Mononuclear cell (primary cell): ENCODE data around the gene LMTK3. TPM values are rescaled to one million over a fixed set of nuclear protein-coding genes. Genes with fewer than 3 reads are reported as not detected.
"Not testable (repeated sequence)": the region's sequence is repeated elsewhere in the genome, so short reads cannot be mapped to it uniquely, and the experiment has no call there.

Source experiments
- H3K27me3 ChIP-seq: 2 replicates; pipeline ENCODE4 v1.6.0; 2011; ENCODE audit warnings: low read length, control low read depth; ENCODE audit not compliant: insufficient read depth
- H3K4me1 ChIP-seq: 2 replicates; pipeline ENCODE4 v1.5.1; 2011; ENCODE audit warnings: mild to moderate bottlenecking, low read length, control low read depth; ENCODE audit not compliant: insufficient read depth
- H3K4me3 ChIP-seq: 2 replicates; pipeline ENCODE4 v1.5.1; 2011; ENCODE audit warnings: mild to moderate bottlenecking, low read length, moderate library complexity
- H3K9me3 ChIP-seq: 2 replicates; pipeline ENCODE4 v1.5.1; 2011; ENCODE audit warnings: low read depth, mild to moderate bottlenecking, control low read depth, low read length
- total RNA-seq: library from RNA; depleted of rRNA; stranded (reverse); fragments of >200 nt; gene quantifications from one replicate; pipeline ENCODE4 v1.2.3, GENCODE V29; 2012

The LMTK3 gene
- total RNA-seq, 1 donor, result 1.5 TPM

DNA sequence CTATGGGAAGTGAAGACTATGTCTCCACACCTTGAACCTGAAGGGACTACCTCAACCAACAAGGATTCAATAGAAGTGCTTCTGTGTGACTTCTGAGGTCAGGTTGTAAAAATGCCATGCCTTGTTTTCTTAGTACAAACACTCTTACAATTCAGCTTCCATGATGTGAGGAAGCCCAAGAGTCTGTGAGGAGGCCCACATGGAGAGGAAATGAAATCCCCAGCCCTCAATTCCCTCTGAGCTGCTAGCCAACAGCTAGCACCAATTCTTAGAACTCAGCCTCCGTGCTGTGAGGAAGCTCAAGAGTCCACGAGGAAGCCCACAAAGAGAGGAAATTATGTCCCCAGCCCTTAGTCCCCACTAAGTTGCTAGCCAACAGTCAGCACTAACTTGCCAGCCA, 12.6 kb upstream of the LMTK3 start:
- Histone ChIP-seq H3K4me3 (no peak overlapping the region), H3K27me3 (no peaks in the 10 kb centered on the region), H3K4me1 (no peaks in the 10 kb centered on the region), H3K9me3 (peaks cover 6% of the 10 kb centered on the region)

DNA sequence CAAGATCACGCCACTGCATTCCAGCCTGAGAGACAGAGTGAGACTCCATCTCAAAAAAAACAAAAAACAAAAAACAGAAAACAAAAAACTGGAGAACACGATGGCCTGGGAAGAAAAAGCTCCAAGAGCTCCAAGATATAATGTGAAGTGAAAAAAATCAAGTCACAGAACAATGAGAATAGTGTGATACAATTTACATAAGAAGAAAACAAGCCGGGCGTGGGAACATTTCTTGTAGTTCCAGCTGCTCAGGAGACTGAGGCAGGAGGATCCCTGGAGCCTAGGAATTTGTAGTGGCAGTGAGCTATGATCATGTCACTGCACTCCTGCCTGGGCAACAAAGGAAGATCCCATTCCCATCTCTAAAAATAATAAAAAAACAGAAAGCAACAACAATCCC, 8.5 kb upstream of the LMTK3 start:
- H3K27me3 ChIP-seq, result no peaks in the 10 kb centered on the region
- H3K9me3 ChIP-seq, result peaks cover 6% of the 10 kb centered on the region
- H3K4me3 ChIP-seq, result no peak overlapping the region
- H3K4me1 ChIP-seq, result no peaks in the 10 kb centered on the region

GRCh38 chr19:48519426-48519825, 7.8 kb upstream of the LMTK3 start:
- not testable (repeated sequence) for H3K27me3 ChIP-seq, H3K4me1 ChIP-seq, H3K4me3 ChIP-seq, H3K9me3 ChIP-seq

- Histone ChIP-seq H3K27me3 (peaks cover 2% of the 10 kb centered on the region), H3K9me3 (no peaks in the 10 kb centered on the region), H3K4me3 (no peak overlapping the region), H3K4me1 (peaks cover 4% of the 10 kb centered on the region)
Observed at GRCh38 chr19:48518207-48518606, 6.6 kb upstream of the LMTK3 start.

DNA sequence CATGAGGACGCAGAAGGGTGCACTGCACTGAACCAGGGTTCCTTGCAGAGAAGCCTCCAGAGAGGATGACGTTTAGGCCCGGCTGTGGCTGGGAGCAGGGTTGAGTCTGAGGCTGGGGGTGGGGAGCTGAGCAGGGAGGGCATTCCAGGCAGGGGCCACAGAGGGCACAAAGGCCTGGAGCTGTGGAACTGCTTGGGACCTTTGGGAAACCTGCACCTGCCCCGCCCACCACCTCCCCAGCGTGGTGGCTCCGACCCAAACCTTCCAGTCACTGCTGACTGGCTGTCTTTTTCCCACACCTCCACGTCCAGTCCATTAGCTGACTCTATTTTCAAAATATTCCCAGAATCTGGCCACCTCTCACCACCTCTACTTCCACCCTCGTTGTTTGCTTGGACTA, 4.9 kb upstream of the LMTK3 start:
- peaks cover 16% of the 10 kb centered on the region for H3K27me3 ChIP-seq
- no peak overlapping the region for H3K4me3 ChIP-seq
- no peaks in the 10 kb centered on the region for H3K9me3 ChIP-seq
- peaks cover 15% of the 10 kb centered on the region for H3K4me1 ChIP-seq

DNA sequence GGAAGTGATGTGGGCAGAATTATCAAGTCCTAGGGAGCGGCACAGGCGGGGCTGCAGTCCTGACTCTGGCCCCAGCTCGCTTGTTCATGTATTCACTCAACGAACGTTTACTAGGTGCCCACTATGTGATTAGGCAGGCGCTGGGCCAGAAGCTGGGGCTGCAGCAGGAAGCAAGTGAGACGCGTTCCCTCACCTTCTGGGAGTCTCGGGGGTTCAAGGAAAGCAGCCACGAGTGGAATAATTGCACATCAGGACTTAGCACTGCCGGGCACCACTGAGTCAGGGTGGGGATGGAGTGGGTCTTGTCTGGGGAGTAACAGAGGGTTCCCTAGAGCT, 2.5 kb upstream of the LMTK3 start:
- H3K4me1 ChIP-seq, result peaks cover 19% of the 10 kb centered on the region
- no peaks in the 10 kb centered on the region for H3K9me3 ChIP-seq
- peaks cover 18% of the 10 kb centered on the region for H3K27me3 ChIP-seq
- no peak overlapping the region for H3K4me3 ChIP-seq

- Histone ChIP-seq H3K4me3 (peak overlapping the region; percentile 48), H3K9me3 (no peaks in the 10 kb centered on the region), H3K27me3 (peaks cover 18% of the 10 kb centered on the region), H3K4me1 (peaks cover 19% of the 10 kb centered on the region)
Observed at GRCh38 chr19:48513289-48514122, 1.9 kb upstream of the LMTK3 start.

DNA sequence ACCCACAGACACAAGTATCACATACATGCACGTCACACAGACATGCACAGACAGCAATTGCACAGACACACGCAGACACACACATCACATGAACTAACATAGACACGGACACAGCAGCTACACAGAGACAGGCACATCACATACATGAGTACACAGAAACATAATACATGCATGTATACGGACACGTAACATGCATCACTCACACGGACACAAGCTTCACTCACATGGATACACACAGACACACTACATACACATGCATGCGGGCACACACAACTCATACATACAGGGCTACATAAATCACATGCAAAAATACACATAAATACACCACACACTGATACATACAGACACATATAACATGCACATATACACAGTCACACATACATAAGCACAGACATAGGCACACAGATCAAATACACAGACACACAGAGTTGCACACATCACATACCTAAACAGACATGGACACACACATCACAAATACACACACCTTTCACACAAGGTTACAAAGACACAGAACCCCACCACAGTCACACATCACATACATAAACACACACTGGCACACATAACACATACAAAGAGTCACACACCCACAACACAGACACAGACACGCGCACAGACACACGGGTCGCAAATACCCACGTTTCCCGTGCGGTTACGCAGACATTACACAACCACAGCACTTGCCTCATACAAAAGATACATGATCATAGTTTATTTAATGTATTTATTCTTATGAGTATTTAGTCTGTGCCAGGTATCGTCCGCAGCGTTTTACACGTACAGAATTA, 1.1 kb upstream of the LMTK3 start:
- H3K4me3 ChIP-seq, result peak overlapping the region; percentile 48
- H3K4me1 ChIP-seq, result peaks cover 19% of the 10 kb centered on the region
- H3K27me3 ChIP-seq, result peaks cover 18% of the 10 kb centered on the region
- H3K9me3 ChIP-seq, result no peaks in the 10 kb centered on the region

- peaks cover 18% of the 10 kb centered on the region for H3K27me3 ChIP-seq
- H3K9me3 ChIP-seq, result no peaks in the 10 kb centered on the region
- H3K4me1 ChIP-seq, result peaks cover 19% of the 10 kb centered on the region
- H3K4me3 ChIP-seq, result no peak overlapping the region
Observed at GRCh38 chr19:48511321-48511731, 309 bp downstream of the LMTK3 start.

DNA sequence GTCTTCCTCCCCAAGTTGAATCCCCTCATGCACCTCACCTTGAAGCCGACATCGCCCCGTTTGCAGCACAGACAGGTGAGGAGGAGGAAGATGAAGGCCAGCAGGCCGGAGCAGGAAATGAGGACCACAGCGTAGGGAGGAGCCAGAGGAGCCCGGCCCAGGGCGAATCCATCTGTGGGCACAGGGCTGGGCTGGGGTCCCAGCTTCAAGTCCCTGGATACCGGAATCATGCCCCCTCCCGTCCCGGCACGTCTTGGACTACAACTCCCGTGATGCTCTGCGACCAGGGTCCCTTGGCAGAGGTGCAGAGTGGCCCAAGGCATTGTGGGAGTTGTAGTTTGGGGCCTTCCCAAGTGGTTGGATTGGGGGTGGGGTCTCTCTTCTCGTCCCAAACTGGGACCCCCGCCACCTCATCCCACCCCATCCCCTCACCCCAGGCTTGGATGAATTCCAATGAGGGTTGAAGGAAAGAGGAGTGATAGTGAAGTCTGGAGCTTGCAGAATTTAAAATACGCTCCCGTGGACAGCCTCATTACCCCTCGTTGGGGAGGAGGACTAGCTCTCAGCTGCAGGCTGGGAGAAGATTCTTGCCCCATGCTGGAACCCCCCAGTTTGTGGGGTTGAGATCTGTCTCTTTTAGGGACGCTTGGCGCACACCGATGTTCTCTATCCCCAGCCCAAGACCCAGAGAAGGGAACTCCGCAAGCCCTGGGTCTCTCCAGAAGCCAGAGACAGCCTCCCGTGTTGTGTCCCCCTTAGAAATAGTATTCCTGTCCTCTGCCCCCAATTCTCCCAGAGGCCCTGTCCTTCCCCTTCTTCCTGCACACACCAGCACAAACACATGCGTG, 990 bp downstream of the LMTK3 start:
- peak overlapping the region; percentile 19 for H3K4me3 ChIP-seq
- H3K9me3 ChIP-seq, result no peaks in the 10 kb centered on the region
- peaks cover 18% of the 10 kb centered on the region for H3K27me3 ChIP-seq
- H3K4me1 ChIP-seq, result peaks cover 19% of the 10 kb centered on the region

GRCh38 chr19:48509467-48510194, 2.0 kb downstream of the LMTK3 start:
- peaks cover 18% of the 10 kb centered on the region for H3K27me3 ChIP-seq
- peaks cover 19% of the 10 kb centered on the region for H3K4me1 ChIP-seq
- H3K9me3 ChIP-seq, result no peaks in the 10 kb centered on the region
- H3K4me3 ChIP-seq, result no peak overlapping the region

DNA sequence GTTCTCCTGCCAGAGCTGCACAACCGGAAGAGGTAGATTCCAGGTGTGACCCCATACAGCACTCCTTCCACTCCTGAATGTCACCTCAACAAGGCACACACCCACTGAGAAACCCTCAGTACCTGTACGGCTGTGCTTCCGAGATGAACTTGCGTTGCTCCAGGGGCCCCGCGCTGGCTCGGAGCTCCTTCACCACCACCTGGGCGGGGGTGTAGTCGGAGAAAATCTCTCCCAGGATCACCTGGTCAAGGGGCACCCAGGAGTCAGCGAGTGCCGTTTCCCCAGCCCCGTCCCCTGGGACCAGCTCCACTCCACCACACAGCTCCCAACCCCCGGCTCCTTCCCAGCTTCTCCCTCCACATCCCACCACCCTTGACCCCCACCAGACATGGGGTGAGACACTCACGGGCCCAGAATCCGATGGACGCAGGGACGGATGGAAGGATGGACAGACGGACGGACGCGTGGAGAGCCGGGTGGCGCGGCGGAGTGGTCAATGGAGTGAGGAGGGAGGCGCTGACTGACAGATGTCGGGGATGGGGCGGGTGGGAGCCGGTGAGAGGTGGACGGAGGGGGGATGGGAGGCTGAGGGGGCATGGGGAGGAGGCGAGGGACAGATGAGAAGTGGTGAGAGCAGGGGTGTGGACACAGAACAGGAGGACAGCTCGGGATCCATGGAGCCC, 2.8 kb downstream of the LMTK3 start:
- peaks cover 18% of the 10 kb centered on the region for H3K27me3 ChIP-seq
- peaks cover 19% of the 10 kb centered on the region for H3K4me1 ChIP-seq
- no peaks in the 10 kb centered on the region for H3K9me3 ChIP-seq
- no peak overlapping the region for H3K4me3 ChIP-seq

- H3K9me3 ChIP-seq, result no peaks in the 10 kb centered on the region
- H3K4me1 ChIP-seq, result peaks cover 13% of the 10 kb centered on the region
- no peak overlapping the region for H3K4me3 ChIP-seq
- H3K27me3 ChIP-seq, result peaks cover 14% of the 10 kb centered on the region
Observed at GRCh38 chr19:48507911-48508439, 3.7 kb downstream of the LMTK3 start.
